HG02943 (cell line): ENCODE results near the gene WRAP73.
"Not testable (repeated sequence)": the region's sequence is repeated elsewhere in the genome, so short reads cannot be mapped to it uniquely, and the experiment has no call there.

Source experiments
- ATAC-seq: cut with Tn5 transposase; IDR thresholded peaks from one replicate; pipeline ENCODE4 v1.9.1; 2021; ENCODE audit warnings: mild to moderate bottlenecking, low read depth, moderate library complexity; ENCODE audit not compliant: unreplicated experiment

Gene WRAP73

DNA sequence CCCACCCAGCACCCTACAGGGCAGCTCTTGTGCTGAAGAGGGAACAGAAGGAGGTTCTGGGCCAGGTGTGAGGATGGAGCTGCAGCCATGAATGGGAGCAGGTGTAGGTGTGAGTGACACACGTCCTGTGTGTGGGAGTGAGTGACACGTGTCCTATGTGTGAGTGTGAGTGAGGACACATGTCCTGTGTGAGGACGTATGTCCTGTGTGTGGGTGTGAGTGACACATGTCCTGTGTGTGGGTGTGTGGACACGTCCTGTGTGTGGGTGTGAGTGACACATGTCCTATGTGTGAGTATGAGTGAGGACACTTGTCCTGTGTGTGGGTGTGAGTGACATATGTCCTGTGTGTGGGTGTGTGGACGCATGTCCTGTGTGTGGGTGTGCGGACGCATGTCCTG, 65.0 kb downstream of the WRAP73 start:
- no peak for ATAC-seq

DNA sequence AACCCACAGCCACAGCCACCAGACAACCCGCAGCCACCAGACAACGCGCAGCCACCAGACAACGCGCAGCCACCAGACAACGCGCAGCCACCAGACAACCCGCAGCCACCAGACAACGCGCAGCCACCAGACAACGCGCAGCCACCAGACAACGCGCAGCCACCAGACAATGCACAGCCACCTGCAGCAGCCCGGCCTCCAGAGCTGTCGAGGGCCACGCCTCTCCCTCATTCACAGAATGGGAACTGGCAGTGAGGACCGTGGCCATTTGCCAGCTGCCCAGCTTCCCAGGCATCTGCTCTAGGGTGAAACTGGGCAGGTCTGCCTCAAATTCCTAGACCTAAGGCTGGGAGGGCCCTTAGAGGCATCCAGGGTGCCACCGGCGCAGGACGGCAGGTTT, 66.2 kb downstream of the WRAP73 start:
- not testable (repeated sequence) for ATAC-seq

DNA sequence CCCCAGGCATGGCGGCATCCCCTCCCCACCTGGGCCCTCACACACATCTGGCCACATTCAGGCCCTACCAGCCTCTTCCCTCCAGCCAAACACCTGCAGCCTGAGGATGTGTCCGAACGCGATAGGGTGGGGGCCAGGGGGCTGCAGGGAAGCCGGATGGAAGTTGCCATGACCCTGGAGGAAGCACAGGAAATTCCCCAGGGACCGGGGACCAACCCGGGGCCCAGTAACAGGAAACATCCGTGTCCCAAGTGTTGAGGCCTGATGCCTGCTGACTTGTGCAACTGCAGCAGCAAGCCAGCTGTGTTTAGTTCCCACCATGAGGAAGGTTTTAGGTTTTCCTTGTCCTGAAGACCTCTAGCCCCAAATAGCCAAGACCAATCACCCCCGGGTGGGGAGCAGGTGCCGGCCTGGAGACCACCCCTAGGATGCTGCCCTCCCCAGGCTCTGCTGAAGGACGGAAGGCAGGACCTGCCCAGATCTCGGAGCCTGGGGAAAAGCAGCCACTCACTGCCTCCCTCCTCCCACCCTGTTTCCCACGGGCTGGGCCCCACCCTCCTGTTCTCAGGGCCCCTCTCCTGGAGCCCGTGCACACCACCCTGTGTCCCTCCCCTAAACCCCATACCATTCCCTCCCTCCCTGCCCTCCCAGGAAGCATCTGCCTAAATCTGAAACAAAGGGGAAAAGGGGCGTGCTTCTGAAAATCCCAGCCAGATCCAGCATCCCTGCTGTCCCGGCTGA, 68.4 kb downstream of the WRAP73 start:
- no peak for ATAC-seq
